B cell (primary cell): Measurements from ENCODE around the gene NETO1. TPM values are rescaled to one million over a fixed set of nuclear protein-coding genes. Genes with fewer than 3 reads are reported as not detected.

Experiments used
- ATAC-seq: fragments of 200-7000 bp; cut with Tn5 transposase; one replicate; pipeline ENCODE4 v1.10.0; 2021; ENCODE audit warnings: low read depth, mild to moderate bottlenecking, moderate number of reproducible peaks, moderate library complexity
- CTCF ChIA-PET: fragments of 350-600 bp; sonication (Branson Sonifier 250); formaldehyde crosslinking; loops from one replicate; lab custom pipeline; 2021; ENCODE audit warnings: antibody characterized with exemption, inconsistent platforms; lab: Charles Lee
- POLR2A ChIA-PET: fragments of 350-600 bp; sonication (Branson Sonifier 250); formaldehyde crosslinking; loops from one replicate; lab custom pipeline; 2021; ENCODE audit warnings: antibody characterized with exemption; lab: Charles Lee
- DNase-seq: peaks from one replicate; pipeline ENCODE4 v3.0.0; 2013
- H2AFZ ChIP-seq: 2 replicates; pipeline ENCODE4 v1.6.1; 2012; ENCODE audit warnings: mild to moderate bottlenecking, low read depth, low read length; ENCODE audit not compliant: insufficient read depth, poor library complexity, severe bottlenecking
- H3K27ac ChIP-seq, 2 donors: 1 replicate in 1 of 2; 2 replicates in 1 of 2; pipeline ENCODE4 v1.5.1; 2012 to 2013; ENCODE audit warnings: low read length in 2 of 2, mild to moderate bottlenecking in 2 of 2, moderate library complexity in 1 of 2
- H3K27me3 ChIP-seq, 4 experiments: fragments of 200-600 bp in 1 of 4; sonication (generic) in 1 of 4; replicated peaks in 1 of 4; 1 replicate in 2 of 4; 2 replicates in 2 of 4; pipeline versions ENCODE4 v1.6.1 to v1.7.0; 2013 to 2016; ENCODE audit warnings: low read length in 3 of 4, mild to moderate bottlenecking in 2 of 4, mixed read lengths in 1 of 4, moderate library complexity in 1 of 4; ENCODE audit not compliant: insufficient read depth in 4 of 4, control insufficient read depth in 3 of 4; ENCODE audit errors: control extremely low read depth in 1 of 4
- H3K36me3 ChIP-seq, 2 experiments: replicated peaks in 1 of 2; 1 replicate in 1 of 2; 2 replicates in 1 of 2; pipeline versions ENCODE4 v1.6.1 to v1.7.1; 2013; ENCODE audit warnings: low read length in 1 of 2; ENCODE audit not compliant: insufficient read depth in 2 of 2, control insufficient read depth in 1 of 2; ENCODE audit errors: control extremely low read depth in 1 of 2, extremely low read depth in 1 of 2
- H3K4me1 ChIP-seq, 2 donors: fragments of 200-600 bp in 1 of 2; sonication (generic) in 1 of 2; 1 replicate in 1 of 2; 2 replicates in 1 of 2; pipeline versions ENCODE4 v1.5.1 to v1.6.1; 2013 to 2017; ENCODE audit warnings: low read length in 2 of 2; ENCODE audit not compliant: control insufficient read depth in 2 of 2, insufficient read depth in 2 of 2
- H3K4me2 ChIP-seq: replicated peaks from 2 replicates; pipeline ENCODE3; 2012; ENCODE audit warnings: mild to moderate bottlenecking, low read depth, low read length; ENCODE audit not compliant: poor library complexity, severe bottlenecking
- H3K4me3 ChIP-seq, 5 experiments: fragments of 200-600 bp in 1 of 5; sonication (generic) in 1 of 5; 1 replicate in 3 of 5; 2 replicates in 2 of 5; pipeline versions ENCODE4 v1.5.1 to v1.7.0; 2011 to 2016; ENCODE audit warnings: low read length in 4 of 5, mild to moderate bottlenecking in 4 of 5, low read depth in 2 of 5, control low read depth in 1 of 5, moderate library complexity in 1 of 5; ENCODE audit not compliant: insufficient read depth in 1 of 5; ENCODE audit errors: control extremely low read depth in 1 of 5, extremely low read depth in 1 of 5
- H3K79me2 ChIP-seq: fragments of 200-600 bp; sonication (generic); one replicate; pipeline ENCODE4 v1.6.0; 2016; ENCODE audit warnings: low read length; ENCODE audit not compliant: control insufficient read depth, insufficient read depth
- H3K9ac ChIP-seq: fragments of 200-600 bp; sonication (generic); 2 replicates; pipeline ENCODE4 v1.6.1; 2017; ENCODE audit warnings: mild to moderate bottlenecking, low read length, moderate library complexity
- H3K9me3 ChIP-seq, 3 donors: one replicate each; pipeline versions ENCODE4 v1.6.1 to v1.7.1; 2013; ENCODE audit warnings: low read length in 2 of 3; ENCODE audit not compliant: control insufficient read depth in 2 of 3, insufficient read depth in 1 of 3; ENCODE audit errors: control extremely low read depth in 1 of 3
- H4K20me1 ChIP-seq: 2 replicates; pipeline ENCODE4 v1.6.0; 2012; ENCODE audit warnings: mild to moderate bottlenecking, low read length; ENCODE audit not compliant: insufficient read depth, control insufficient read depth, poor library complexity, severe bottlenecking
- H3K27ac Mint-ChIP-seq: one replicate; pipeline ENCODE4 v1.8.0; 2021; ENCODE audit warnings: mixed read lengths
- H3K27me3 Mint-ChIP-seq: one replicate; pipeline ENCODE4 v1.8.0; 2021; ENCODE audit warnings: mixed read lengths
- H3K4me1 Mint-ChIP-seq: one replicate; pipeline ENCODE4 v1.8.0; 2021; ENCODE audit warnings: mixed read lengths
- H3K4me3 Mint-ChIP-seq: one replicate; pipeline ENCODE4 v1.8.0; 2021; ENCODE audit warnings: mixed read lengths
- H3K9me3 Mint-ChIP-seq: one replicate; pipeline ENCODE4 v1.8.0; 2022; ENCODE audit warnings: mixed read lengths; ENCODE audit not compliant: insufficient read depth
- CTCF ChIP-seq: fragments of 200-600 bp; IDR thresholded peaks from one replicate; pipeline ENCODE4 v1.8.0; 2022; ENCODE audit warnings: antibody characterized with exemption, mild to moderate bottlenecking
- EZH2 ChIP-seq: IDR thresholded peaks from 2 replicates; pipeline ENCODE4 v1.6.1; 2012; ENCODE audit warnings: borderline replicate concordance, low read depth, mild to moderate bottlenecking, moderate library complexity, low read length; ENCODE audit not compliant: insufficient read depth, poor library complexity, severe bottlenecking
- WGBS: methylation state at CpG from one replicate; pipeline ENCODE4 v1.1.5; 2013; ENCODE audit warnings: missing lambda C conversion rate; ENCODE audit not compliant: insufficient coverage; 5-methylcytosine and 5-hydroxymethylcytosine counted together
- intact Hi-C: fragments of 100-400 bp; cut with micrococcal nuclease; formaldehyde crosslinking; loops from one replicate; pipeline ENCODE4 v1.10.0; 2022
- polyA plus RNA-seq: library from polyadenylated mRNA; depleted of rRNA; stranded (reverse); fragments of >200 nt; gene quantifications from 2 replicates; pipeline ENCODE4 v1.2.3, GENCODE V29; 2012
- small RNA-seq: library from RNA; depleted of rRNA; stranded (forward); fragments of <200 nt; gene quantifications from one replicate; pipeline ENCODE3, GENCODE V24; 2012; ENCODE audit warnings: low replicate concordance, low read depth; ENCODE audit not compliant: insufficient read length
- total RNA-seq, 2 donors: library from RNA; stranded (reverse); fragments of 120-200 nt in 1 of 2; gene quantifications; 1 replicate in 1 of 2; 2 replicates in 1 of 2; pipeline versions ENCODE4 v1.2.3 to v1.2.4, GENCODE V29; 2013 to 2022

NETO1 gene
- total and polyA plus RNA-seq, 2 donors (not counting 1 experiment from before 2014, with no cell fraction given), result 8.4 to 10.5 TPM

GRCh38 chr18:72692595-72692994 lies 175.2 kb downstream of the NETO1 start:
- POLR2A ChIA-PET, result no interaction called here
- no peaks in the 10 kb centered on the region for H3K9me3 ChIP-seq
- H3K4me1 ChIP-seq, result no peaks in the 10 kb centered on the region
- H3K36me3 ChIP-seq, result no peaks in the 10 kb centered on the region
- 60% methylated on average over 8 of the region's 8 CpGs for WGBS
- H4K20me1 ChIP-seq, result no peaks in the 10 kb centered on the region
- H3K4me3 Mint-ChIP-seq, result no peak overlapping the region
- no peaks in the 10 kb centered on the region for H3K79me2 ChIP-seq
- intact Hi-C loops, result no loop called here
- no peaks in the 10 kb centered on the region for H3K9me3 Mint-ChIP-seq
- no peak overlapping the region for H3K27ac Mint-ChIP-seq
- CTCF ChIA-PET, result no interaction called here
- DNase-seq (no peak), ATAC-seq (no peak)
- no peak overlapping the region for H3K4me2 ChIP-seq
- no peaks in the 10 kb centered on the region for H3K4me1 Mint-ChIP-seq
- no peak for TF ChIP-seq CTCF
- TF ChIP-seq EZH2, result no peak
- H2AFZ ChIP-seq, result no peak overlapping the region
- no peak overlapping the region for H3K27ac ChIP-seq
- peaks cover 0 to 3% (median 0%) of the 10 kb centered on the region in 4 experiments for H3K27me3 ChIP-seq
- H3K27me3 Mint-ChIP-seq, result peaks cover 6% of the 10 kb centered on the region
- no peak overlapping the region for H3K4me3 ChIP-seq
- H3K9ac ChIP-seq, result no peak overlapping the region

Small RNAs within 50 kb of the gene (small RNA-seq; reads per million reads assigned to genes)
- gene MIR548AV (not detected), gene RNA5SP460 (not detected)
